Karpas-422 (cell line): ENCODE results near the gene SLC17A4. TPM values are rescaled to one million over a fixed set of nuclear protein-coding genes. Genes with fewer than 3 reads are reported as not detected.

Source experiments
- DNase-seq: peaks from one replicate; pipeline ENCODE4 v3.0.0-alpha.2; 2015
- H2AFZ ChIP-seq: fragments of 200-600 bp; sonication (generic); 2 replicates; pipeline ENCODE4 v1.6.1; 2014; ENCODE audit warnings: antibody characterized with exemption, low read length, mixed read lengths
- H3K27ac ChIP-seq: fragments of 200-600 bp; sonication (generic); 2 replicates; pipeline ENCODE4 v1.5.1; 2014; ENCODE audit warnings: mild to moderate bottlenecking, low read length, moderate library complexity
- H3K27me3 ChIP-seq: fragments of 200-600 bp; sonication (generic); 2 replicates; pipeline ENCODE4 v1.6.1; 2014; ENCODE audit warnings: low read length, mixed read lengths
- H3K36me3 ChIP-seq: fragments of 200-600 bp; sonication (generic); 2 replicates; pipeline ENCODE4 v1.6.1; 2014; ENCODE audit warnings: low read length, mixed read lengths; ENCODE audit not compliant: insufficient read depth
- H3K4me1 ChIP-seq: fragments of 200-600 bp; sonication (generic); 2 replicates; pipeline ENCODE4 v1.6.1; 2014; ENCODE audit warnings: mild to moderate bottlenecking, low read length, mixed read lengths
- H3K4me2 ChIP-seq: fragments of 200-600 bp; sonication (generic); 2 replicates; pipeline ENCODE4 v1.6.1; 2014; ENCODE audit warnings: low read length, low read depth, mild to moderate bottlenecking; ENCODE audit not compliant: poor library complexity, severe bottlenecking
- H3K4me3 ChIP-seq: fragments of 200-600 bp; sonication (generic); 2 replicates; pipeline ENCODE4 v1.5.1; 2014; ENCODE audit warnings: mild to moderate bottlenecking, antibody characterized with exemption, low read length, mixed read lengths
- H3K79me2 ChIP-seq: fragments of 200-600 bp; sonication (generic); 2 replicates; pipeline ENCODE4 v1.6.1; 2014; ENCODE audit warnings: mild to moderate bottlenecking, low read length, mixed read lengths
- H3K9ac ChIP-seq: fragments of 200-600 bp; sonication (generic); 2 replicates; pipeline ENCODE4 v1.6.0; 2014; ENCODE audit warnings: low read length
- H3K9me2 ChIP-seq: fragments of 200-600 bp; sonication (generic), shearing (Covaris generic); replicated peaks from 2 replicates; pipeline ENCODE4 v1.6.0; 2014; ENCODE audit warnings: mild to moderate bottlenecking, low read length, moderate library complexity; ENCODE audit not compliant: insufficient read depth
- H3K9me3 ChIP-seq: fragments of 300-700, 200-600 bp; sonication (generic); 2 replicates; pipeline ENCODE4 v1.6.1; 2014; ENCODE audit warnings: low read length, mixed read lengths
- H4K20me1 ChIP-seq: fragments of 200-600 bp; sonication (generic); 2 replicates; pipeline ENCODE4 v1.6.1; 2014; ENCODE audit warnings: mild to moderate bottlenecking, antibody characterized with exemption, low read length, low read depth; ENCODE audit not compliant: insufficient read depth
- total RNA-seq: library from RNA; depleted of rRNA; stranded (reverse); fragments of >200 nt; shearing (Covaris generic); gene quantifications from 2 replicates; pipeline ENCODE4 v1.2.3, GENCODE V29; 2014; ENCODE audit warnings: low replicate concordance; rRNA removed

Gene SLC17A4, protein sequence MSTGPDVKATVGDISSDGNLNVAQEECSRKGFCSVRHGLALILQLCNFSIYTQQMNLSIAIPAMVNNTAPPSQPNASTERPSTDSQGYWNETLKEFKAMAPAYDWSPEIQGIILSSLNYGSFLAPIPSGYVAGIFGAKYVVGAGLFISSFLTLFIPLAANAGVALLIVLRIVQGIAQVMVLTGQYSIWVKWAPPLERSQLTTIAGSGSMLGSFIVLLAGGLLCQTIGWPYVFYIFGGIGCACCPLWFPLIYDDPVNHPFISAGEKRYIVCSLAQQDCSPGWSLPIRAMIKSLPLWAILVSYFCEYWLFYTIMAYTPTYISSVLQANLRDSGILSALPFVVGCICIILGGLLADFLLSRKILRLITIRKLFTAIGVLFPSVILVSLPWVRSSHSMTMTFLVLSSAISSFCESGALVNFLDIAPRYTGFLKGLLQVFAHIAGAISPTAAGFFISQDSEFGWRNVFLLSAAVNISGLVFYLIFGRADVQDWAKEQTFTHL
- not detected in 2 replicates for total RNA-seq

DNA sequence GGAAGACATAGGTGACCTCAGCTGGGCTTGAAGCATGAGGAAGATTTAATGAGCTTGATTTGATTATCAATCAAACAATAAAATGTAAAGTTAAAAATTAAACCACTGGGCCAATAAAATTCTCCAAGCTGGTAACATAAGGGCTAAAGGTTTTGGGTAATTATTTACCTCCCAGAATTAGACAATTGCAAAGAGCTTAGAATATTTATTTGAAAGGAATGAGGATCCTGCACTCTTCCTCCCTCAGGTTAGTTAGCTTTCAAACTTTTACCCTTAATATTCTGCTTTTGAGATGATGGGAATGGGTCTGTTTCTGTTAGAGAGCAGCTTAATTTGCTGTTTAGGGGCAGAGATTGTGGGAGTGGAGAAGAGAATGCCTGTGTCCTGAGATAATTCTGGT lies at the start of gene SLC17A4:
TSS of gene SLC17A4 (plus strand) at position 208 of the 400 bp plus-strand sequence. CDS start 7,221 bp downstream, outside the sequence.
- H3K36me3 ChIP-seq = no peaks in the 10 kb centered on the region
- H3K9me3 ChIP-seq = no peaks in the 10 kb centered on the region
- H2AFZ ChIP-seq = no peak within 1 kb of the TSS
- no peaks in the 10 kb centered on the region for H3K79me2 ChIP-seq
- no peaks in the 10 kb centered on the region for H3K9me2 ChIP-seq
- H3K4me1 ChIP-seq = peaks cover 6% of the 10 kb centered on the region
- H3K27me3 ChIP-seq = no peaks in the 10 kb centered on the region
- no peak within 1 kb of the TSS for H3K4me3 ChIP-seq
- H3K4me2 ChIP-seq = no peak within 1 kb of the TSS
- H3K9ac ChIP-seq = no peak within 1 kb of the TSS
- DNase-seq = no peak
- no peaks in the 10 kb centered on the region for H4K20me1 ChIP-seq
- H3K27ac ChIP-seq = no peak within 1 kb of the TSS

DNA sequence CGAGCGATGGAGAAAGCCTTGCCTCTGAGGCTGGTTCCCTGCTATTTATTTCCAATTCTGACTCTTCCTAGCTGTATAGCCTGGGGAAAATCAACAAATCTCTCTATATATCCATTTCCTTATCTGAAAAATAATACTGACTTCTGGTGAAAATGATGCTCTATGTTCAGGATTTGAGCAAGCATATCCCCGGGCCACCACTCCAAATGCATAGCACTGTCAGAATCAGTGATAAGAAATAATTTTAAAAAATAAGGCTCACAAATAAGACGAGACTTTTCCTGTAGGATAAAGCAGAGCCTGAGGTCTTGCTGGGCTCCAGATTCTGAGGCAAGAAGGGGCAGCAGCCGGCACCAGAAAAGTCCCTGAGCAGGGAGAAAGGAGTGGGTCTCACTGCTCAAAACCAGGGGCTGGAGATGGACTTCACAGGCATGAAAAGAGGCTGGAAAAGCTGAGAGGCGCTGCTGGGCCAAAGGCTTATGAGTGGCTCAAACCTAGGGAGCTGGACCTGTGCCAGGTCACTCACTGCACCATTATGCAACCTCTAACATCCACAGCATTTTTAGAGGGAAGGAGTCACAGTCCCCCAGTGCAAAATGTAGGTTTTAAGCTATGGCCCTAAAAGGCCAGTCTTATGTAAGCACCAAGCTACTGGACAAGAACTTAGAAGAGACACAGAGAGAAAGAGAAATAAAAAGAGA lies 48.1 kb upstream of the SLC17A4 start:
- H3K4me1 ChIP-seq = no peaks in the 10 kb centered on the region
- H3K79me2 ChIP-seq = no peaks in the 10 kb centered on the region
- no peak overlapping the region for H3K9ac ChIP-seq
- H2AFZ ChIP-seq = no peak overlapping the region
- H3K27me3 ChIP-seq = no peaks in the 10 kb centered on the region
- no peak overlapping the region for H3K4me2 ChIP-seq
- DNase-seq = no peak
- H3K27ac ChIP-seq = no peak overlapping the region
- H4K20me1 ChIP-seq = no peaks in the 10 kb centered on the region
- no peaks in the 10 kb centered on the region for H3K9me3 ChIP-seq
- H3K4me3 ChIP-seq = no peak overlapping the region
- H3K36me3 ChIP-seq = no peaks in the 10 kb centered on the region
- no peaks in the 10 kb centered on the region for H3K9me2 ChIP-seq

DNA sequence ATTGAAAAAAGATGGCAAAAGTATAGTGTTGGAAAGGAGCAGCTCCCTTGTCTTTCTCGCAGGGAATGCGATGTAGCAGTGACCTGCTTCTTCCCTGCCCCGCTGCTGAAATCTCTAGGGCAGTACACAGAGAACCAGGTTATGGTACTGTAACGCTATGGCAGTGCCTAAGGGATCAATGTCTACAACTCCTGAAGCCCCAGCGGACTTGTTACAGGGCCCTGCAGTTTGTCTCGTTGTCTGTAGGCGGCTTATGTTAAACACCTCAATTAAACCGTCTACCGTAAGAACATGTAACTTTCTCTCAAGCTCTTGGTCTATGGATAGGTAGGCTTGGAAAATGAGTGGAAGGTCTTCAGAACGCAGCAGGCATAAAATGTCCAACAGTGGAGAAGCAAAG lies 44.8 kb upstream of the SLC17A4 start:
- Histone ChIP-seq H3K4me2 (no peak overlapping the region), H3K27me3 (no peaks in the 10 kb centered on the region), H3K9ac (no peak overlapping the region), H3K4me3 (no peak overlapping the region), H2AFZ (no peak overlapping the region), H3K79me2 (no peaks in the 10 kb centered on the region), H3K9me2 (no peaks in the 10 kb centered on the region), H3K9me3 (no peaks in the 10 kb centered on the region), H3K36me3 (no peaks in the 10 kb centered on the region), H4K20me1 (no peaks in the 10 kb centered on the region), H3K27ac (no peak overlapping the region), H3K4me1 (no peaks in the 10 kb centered on the region)
- no peak for DNase-seq

DNA sequence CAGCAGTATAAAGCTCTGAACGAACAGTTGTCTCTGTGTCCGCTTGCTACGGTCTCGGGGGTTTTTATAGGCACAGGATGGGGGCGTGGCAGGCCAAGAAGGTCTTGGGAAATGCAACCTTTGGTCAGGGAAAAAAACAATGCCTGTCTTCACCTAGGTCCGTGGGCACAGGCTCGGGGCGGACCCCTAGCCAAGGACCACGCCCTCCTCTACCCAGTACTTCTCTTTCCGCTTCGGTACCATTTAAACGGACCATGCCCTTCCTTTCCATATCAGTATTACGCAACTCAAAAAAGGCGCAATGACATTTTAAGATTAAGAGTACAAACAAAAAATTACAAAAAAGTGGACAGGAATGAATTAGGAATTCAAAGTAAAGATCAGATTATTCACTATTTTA lies 44.3 kb upstream of the SLC17A4 start:
- H3K27me3 ChIP-seq = no peaks in the 10 kb centered on the region
- no peaks in the 10 kb centered on the region for H3K9me3 ChIP-seq
- H3K4me1 ChIP-seq = no peaks in the 10 kb centered on the region
- no peak overlapping the region for H2AFZ ChIP-seq
- H3K27ac ChIP-seq = no peak overlapping the region
- no peaks in the 10 kb centered on the region for H3K79me2 ChIP-seq
- no peak for DNase-seq
- no peak overlapping the region for H3K4me3 ChIP-seq
- no peak overlapping the region for H3K9ac ChIP-seq
- no peak overlapping the region for H3K4me2 ChIP-seq
- no peaks in the 10 kb centered on the region for H4K20me1 ChIP-seq
- no peaks in the 10 kb centered on the region for H3K9me2 ChIP-seq
- H3K36me3 ChIP-seq = no peaks in the 10 kb centered on the region

DNA sequence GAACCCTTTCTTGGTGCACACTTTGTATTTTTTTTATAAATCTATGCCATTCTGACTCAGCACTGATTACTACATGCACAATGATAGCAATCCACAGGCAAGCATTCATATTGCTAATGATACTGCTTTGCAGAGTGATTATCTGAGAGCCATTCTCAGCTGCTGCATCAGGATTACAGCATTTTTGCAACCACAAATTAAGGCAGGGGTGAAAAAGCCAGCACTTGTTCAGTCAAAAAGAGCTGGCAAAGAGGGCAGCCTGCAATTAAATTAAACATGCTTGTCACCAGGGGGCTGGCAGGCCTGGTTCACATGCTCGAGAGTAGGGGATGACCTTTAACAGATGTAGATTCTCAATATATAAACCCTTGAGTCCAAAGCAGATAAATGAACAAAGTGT lies 40.7 kb upstream of the SLC17A4 start:
- Histone ChIP-seq H3K4me3 (no peak overlapping the region), H3K9ac (no peak overlapping the region), H3K36me3 (no peaks in the 10 kb centered on the region), H3K9me2 (no peaks in the 10 kb centered on the region), H3K79me2 (no peaks in the 10 kb centered on the region), H3K4me1 (no peaks in the 10 kb centered on the region), H3K9me3 (no peaks in the 10 kb centered on the region), H3K27ac (no peak overlapping the region), H3K27me3 (no peaks in the 10 kb centered on the region), H2AFZ (no peak overlapping the region), H4K20me1 (no peaks in the 10 kb centered on the region), H3K4me2 (no peak overlapping the region)
- DNase-seq = no peak

DNA sequence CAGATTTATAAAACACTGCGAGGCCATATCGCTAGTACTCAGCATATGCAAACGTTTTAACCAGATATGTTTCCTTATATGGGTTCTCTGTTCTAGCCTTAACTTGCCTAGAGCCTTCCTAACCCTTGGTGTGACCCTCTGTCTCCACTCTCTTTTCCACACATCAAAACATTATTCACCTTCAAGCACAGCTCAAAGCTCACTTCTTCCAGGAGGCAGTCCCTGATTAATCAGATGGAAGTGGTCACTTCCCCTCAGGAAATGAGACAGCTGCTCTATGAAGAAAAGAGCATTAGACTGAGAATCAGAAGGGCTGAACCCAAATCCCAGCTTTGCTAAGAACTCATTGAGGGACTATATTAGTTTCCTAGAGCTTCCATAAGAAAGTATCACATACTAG lies 39.8 kb upstream of the SLC17A4 start:
- Histone ChIP-seq H3K9ac (no peak overlapping the region), H3K79me2 (no peaks in the 10 kb centered on the region), H3K4me2 (no peak overlapping the region), H3K4me1 (no peaks in the 10 kb centered on the region), H3K9me2 (no peaks in the 10 kb centered on the region), H4K20me1 (no peaks in the 10 kb centered on the region), H3K27me3 (no peaks in the 10 kb centered on the region), H3K4me3 (no peak overlapping the region), H3K36me3 (no peaks in the 10 kb centered on the region), H3K9me3 (no peaks in the 10 kb centered on the region), H3K27ac (no peak overlapping the region), H2AFZ (no peak overlapping the region)
- no peak for DNase-seq

DNA sequence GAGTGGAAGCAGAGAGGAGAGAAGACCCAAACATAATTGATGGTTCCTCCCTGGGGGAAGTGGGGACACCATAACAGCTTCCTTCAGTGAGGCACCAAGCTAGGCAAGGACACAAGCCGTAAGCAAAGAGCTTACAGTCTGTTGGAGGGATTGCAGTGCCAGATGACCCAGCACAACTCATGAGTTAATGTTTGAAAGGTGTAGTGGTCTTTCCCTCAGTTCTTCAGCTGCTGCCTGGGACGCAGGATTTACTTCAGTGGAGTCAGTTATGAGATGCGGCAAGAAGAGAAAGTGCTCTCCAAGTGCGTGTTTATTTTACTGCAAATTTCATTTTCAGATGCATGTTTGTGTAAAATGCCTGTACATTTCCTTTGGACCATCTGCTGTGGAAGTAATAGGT lies 38.7 kb upstream of the SLC17A4 start:
- no peak for DNase-seq

More for the DNA sequence above, 38.7 kb upstream of the SLC17A4 start:
- H3K27ac ChIP-seq = no peak overlapping the region
- H2AFZ ChIP-seq = no peak overlapping the region
- no peaks in the 10 kb centered on the region for H4K20me1 ChIP-seq
- H3K4me3 ChIP-seq = no peak overlapping the region
- H3K79me2 ChIP-seq = no peaks in the 10 kb centered on the region
- H3K4me2 ChIP-seq = no peak overlapping the region
- no peaks in the 10 kb centered on the region for H3K4me1 ChIP-seq
- no peaks in the 10 kb centered on the region for H3K36me3 ChIP-seq
- no peak overlapping the region for H3K9ac ChIP-seq
- no peaks in the 10 kb centered on the region for H3K27me3 ChIP-seq
- no peaks in the 10 kb centered on the region for H3K9me3 ChIP-seq
- H3K9me2 ChIP-seq = no peaks in the 10 kb centered on the region
